GM18909 (cell line): ENCODE measurements around the gene MRTFA.
"Not testable (repeated sequence)": the region's sequence is repeated elsewhere in the genome, so short reads cannot be mapped to it uniquely, and the experiment has no call there.

Source experiments
- ATAC-seq: cut with Tn5 transposase; IDR thresholded peaks from one replicate; pipeline ENCODE4 v1.9.1; 2021; ENCODE audit warnings: mild to moderate bottlenecking; ENCODE audit not compliant: unreplicated experiment, poor library complexity

Gene MRTFA

GRCh38 chr22:40508046-40508445, 128.5 kb downstream of the MRTFA start:
- not testable (repeated sequence) for ATAC-seq

- no peak for ATAC-seq
Measured at GRCh38 chr22:40507491-40507890, 129.0 kb downstream of the MRTFA start.

- no peak for ATAC-seq
Measured at GRCh38 chr22:40506762-40507161, 129.8 kb downstream of the MRTFA start.

- ATAC-seq = no peak
Measured at GRCh38 chr22:40504285-40505249, 132.0 kb downstream of the MRTFA start.

- no peak for ATAC-seq
Measured at GRCh38 chr22:40502919-40503318, 133.6 kb downstream of the MRTFA start.

DNA sequence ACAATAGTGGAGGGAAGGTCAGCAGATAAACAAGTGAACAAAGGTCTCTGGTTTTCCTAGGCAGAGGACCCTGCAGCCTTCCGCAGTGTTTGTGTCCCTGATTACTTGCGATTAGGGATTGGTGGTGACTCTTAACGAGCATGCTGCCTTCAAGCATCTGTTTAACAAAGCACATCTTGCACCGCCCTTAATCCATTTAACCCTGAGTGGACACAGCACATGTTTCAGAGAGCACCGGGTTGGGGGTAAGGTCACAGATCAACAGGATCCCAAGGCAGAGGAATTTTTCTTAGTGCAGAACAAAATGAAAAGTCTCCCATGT, 136.1 kb downstream of the MRTFA start:
- ATAC-seq = not testable (repeated sequence)

DNA sequence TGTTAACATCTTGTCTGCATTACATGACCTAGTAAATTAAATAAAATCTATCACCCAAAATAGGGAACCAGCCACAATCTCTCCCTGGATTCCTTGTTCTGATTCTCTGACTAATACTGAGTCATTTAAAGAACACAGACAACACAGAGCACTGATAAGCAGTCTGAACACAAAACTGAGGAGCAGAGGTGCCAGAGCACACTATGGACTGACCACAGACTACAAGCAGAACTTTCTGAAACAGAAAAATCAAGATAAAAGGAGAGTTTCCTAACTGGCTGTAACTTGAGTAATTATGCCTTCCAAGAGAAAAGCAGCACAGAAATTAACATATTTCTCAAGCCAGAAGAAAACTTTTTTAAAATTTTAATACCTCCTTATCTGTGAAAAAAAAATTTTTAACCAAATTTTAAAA, 137.3 kb downstream of the MRTFA start:
- no peak for ATAC-seq

GRCh38 chr22:40498420-40499208, 137.9 kb downstream of the MRTFA start:
- ATAC-seq = no peak

DNA sequence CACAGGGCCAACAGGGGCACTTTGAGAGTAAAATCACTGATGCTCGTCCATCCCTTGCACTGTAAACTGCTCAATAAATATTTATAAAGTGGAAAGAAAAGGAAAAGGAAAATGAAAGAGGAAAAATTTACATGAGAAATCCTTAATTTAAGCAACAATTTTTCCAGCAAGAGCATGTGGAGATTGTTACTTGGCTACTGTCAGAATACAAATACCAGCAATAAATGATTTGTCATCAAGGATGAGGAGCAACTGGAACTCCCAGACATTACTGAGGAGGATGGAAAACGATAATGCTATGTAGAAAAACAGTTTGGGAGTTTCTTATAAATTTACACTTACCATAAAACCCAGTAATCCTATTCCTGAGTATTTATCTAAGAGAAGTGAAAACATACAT, 143.1 kb downstream of the MRTFA start:
- ATAC-seq = no peak

DNA sequence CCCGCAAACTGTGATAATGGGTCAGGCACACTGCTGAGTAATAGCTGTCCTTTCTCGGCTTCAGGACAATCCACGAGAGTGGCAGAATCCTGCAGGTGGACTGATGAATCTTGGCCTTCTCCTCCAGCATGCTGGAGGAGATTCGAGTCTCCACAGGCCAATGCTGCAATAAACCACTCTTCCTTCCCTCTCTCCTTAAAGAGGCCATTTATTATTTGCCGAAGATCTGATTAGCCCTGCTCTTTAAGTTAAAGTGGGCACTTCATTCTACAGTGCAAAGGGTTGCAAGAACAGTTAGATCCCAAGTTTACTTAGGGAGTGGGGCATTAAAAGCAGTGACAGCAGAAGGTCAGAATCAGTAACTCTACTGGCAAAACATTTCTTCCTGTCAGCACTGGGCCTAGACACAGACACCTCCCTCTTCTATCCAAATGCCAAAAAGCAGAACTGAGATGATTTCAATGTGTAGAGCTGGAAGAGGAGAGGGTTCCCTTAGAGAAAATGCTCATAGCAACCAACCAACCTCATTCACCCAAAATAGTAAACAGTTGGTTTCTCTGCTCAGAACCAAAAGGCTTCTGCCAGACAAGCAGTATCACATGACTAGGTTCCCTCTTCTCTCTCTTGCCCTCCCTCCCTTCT, 144.4 kb downstream of the MRTFA start:
- ATAC-seq = peak; percentile 86

DNA sequence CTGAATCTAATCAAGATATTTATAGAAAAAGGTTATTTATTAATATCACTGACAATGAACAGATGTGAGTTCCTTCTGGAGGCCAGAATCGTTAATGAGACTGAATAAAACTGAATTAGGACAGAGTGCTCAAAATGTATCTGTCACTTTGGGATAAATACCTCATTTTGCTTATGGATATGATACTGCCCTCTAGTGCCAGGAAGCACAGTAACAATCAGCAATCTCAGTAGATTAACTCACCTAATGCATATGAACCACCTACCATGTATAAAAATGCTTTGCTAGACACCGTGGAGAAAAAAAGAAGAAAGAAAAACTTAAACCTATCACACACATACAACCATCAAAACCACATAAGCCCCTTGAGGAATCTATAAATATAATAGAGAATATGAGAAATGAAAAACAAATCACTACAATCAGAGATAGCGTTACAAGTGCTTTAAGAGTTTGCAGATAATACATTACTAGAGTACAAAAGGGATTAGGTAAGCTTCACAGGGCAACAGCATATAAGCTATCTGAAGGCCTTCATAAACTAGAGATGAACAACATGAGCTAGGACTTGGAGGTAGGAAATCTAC, 148.8 kb downstream of the MRTFA start:
- no peak for ATAC-seq

GRCh38 chr22:40486962-40487602, 149.4 kb downstream of the MRTFA start:
- ATAC-seq = no peak

DNA sequence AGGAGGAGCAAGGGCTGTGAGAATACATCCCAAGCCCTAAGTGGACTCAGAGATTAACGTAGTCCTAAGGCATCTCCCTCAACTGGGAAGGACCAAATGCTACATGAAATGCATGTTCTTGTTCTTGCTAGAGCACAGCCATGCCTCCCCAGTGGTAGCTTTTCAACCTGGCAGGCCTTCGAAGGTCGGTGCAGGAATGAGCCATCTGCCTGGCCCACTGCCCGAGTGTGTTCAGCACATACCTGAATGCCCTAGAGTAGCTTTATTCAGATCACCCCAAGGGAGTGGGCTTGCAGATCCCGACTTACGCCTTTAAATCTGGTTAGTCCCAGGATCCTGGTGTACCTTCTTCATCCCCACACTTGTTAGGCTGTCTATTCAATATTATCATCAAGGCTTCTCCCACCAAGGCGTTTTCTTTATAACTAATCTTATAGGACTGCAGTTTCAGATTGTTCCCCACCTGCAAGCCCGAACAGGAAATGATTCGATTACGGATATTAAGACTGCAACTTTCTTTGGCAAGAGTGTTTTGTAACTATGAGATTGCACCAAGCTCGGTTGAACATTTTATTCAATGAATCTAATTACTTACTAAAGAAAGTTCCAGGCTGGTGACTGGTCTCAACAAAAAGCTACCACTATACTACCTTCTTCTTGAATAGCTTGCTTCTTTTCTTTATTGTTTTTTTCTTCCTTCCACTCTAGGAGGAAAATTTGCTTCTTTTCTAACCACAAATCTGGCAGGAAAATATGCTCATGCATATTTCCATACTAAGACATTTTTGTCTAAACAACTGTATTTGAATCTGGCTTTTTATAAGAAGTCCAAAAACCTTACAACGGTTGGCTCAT, 150.5 kb downstream of the MRTFA start:
- no peak for ATAC-seq

DNA sequence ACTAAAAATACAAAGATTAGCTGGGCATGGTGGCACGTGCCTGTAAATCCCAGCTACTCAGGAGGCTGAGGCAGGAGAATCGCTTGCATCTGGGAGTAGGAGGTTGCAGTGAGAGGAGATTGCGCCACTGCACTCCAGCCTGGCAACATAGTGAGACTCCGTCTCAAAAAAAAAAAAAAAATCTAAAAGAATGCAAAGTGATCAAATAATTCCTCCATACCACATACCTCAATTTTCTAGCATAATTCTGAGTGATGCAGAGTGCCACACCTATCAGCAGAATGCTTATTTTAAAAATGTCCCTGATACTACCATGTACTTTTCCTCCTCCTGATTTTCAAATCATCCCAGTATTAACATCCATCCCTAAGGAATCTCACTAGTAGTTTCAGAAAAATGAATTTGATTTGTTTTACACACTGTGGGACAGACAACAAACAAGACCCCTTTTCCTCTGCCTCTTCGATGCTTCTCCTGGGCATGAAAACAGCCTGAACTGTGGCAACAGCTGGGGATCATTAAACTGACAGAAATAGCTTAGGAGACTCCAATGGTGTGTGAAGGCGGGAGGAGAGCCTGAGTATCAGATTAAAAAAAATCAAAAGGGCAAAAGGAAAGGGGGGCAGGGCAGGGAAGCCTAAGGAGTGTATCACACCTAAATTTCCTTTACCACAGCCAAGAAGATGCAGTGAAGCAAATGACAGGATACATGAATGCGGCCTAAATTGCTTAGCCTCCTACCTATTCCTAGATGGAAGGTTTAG, 151.4 kb downstream of the MRTFA start:
- ATAC-seq = no peak

DNA sequence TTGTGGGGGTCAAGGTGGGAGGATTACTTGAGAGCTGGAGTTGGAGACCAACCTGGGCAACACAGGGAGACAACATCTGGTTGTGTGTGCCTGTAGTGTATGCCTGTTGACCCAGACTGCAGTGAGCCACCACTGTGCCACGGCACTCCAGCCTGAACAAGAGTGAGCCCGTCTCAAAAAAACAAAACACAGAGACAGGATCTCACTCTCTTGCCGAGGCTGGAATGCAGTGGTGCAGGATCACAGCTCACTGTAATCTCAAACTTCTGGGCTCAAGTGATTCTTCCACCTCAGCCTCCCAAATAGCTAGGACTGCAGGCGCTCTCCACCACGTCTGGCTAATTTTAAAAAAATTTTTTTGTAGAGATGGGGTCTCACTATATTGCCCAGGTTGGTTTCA, 153.6 kb downstream of the MRTFA start:
- ATAC-seq = no peak

DNA sequence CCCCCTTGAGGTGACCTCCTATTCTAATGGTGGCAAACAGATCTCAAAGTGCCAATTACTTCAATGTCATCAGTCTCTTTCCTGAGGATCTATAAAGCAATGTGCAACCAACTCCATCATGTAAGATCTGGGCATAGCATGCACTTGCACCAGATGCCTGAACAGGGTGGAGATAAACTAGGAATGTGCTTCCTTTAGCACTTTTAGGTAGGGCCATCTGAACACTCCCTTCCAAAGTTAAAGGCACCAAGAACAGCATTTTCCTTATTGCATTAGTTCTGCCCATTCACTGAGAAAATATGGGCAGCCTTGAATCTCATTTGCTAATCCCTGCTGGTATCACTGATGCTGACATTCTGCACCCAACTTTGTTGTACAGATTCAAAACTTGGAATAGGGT, 154.1 kb downstream of the MRTFA start:
- no peak for ATAC-seq

DNA sequence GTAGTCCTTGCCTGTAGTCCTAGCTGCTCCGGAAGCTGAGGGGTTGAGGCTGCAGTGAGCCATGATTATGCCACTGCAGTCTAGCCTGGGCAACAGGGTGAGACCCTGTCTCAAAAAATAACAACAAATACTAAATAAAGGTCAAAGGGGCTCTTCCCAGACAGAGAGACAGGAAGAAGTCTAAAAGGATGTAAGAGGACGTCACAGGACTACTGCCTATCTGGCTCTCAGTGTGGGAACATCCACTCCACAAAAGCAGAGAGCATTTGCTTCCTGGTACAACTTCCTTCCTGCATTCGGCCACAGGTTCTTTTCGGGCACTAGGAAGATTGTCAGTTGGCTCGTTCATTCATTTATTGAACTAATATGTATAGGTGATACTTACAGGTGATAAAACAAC, 155.5 kb downstream of the MRTFA start:
- ATAC-seq = no peak

DNA sequence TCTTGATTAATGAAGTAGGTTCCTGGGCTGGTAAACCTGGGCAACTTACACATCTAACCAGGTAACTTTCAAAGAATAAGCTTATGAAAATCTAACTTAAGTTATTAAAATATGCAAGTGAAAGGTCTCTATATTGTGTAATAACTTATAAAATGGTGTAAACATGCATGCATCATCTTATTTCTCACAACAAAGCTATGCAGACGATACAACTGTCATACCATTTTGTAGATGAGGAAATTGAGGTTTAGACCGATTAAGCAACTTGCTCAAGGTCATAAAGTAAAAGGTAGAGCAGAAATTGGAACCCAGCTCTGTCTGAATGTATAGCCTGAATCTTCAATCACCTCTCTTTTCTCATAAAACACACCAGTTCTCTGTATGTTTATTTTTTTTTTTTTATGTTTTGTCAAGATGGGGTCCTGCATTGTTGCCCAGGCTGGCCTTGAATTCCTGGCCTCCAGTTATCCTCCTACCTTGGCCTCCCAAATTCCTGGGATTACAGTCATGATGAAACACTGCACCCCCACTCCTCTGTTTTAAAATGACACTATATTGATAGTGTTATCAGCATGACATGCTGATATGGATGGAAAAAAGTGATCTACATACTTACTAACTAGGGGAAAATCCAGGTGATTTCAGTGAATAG, 156.5 kb downstream of the MRTFA start:
- no peak for ATAC-seq
